ENCODE results near the gene LLGL2.

Gene LLGL2

GRCh38 chr17:75612906-75613626 is 87.6 kb downstream of the LLGL2 start:
- Histone ChIP-seq H3K4me2 (ENCODE audit: low read depth, low read length) (no peak overlapping the region), H3K36me3 (replicated peaks; ENCODE audit: insufficient read depth, low read length) (no peaks in the 10 kb centered on the region), H3K27me3 (replicated peaks; ENCODE audit: insufficient read depth, low read length) (peaks cover 84% of the 10 kb centered on the region), H2AFZ (ENCODE audit: low read length) (no peak overlapping the region), H3F3A (ENCODE audit: insufficient read depth, low read length) (no peaks in the 10 kb centered on the region), H3K4me3 (ENCODE audit: low read length) (no peak overlapping the region), H3K27ac (ENCODE audit: low read length) (no peak overlapping the region), H3K4me1 (ENCODE audit: low read length) (no peaks in the 10 kb centered on the region), H3K9me2 (replicated peaks; ENCODE audit: insufficient read depth, low read length) (no peaks in the 10 kb centered on the region), H3K9ac (ENCODE audit: low read length) (no peak overlapping the region), H3K9me3 (replicated peaks; ENCODE audit: insufficient read depth, low read length) (no peaks in the 10 kb centered on the region), H4K20me1 (ENCODE audit: insufficient read depth, low read length) (no peaks in the 10 kb centered on the region), H3K79me2 (ENCODE audit: low read length) (no peaks in the 10 kb centered on the region)
- DNase-seq, result no peak
- TF ChIP-seq CTCF (IDR thresholded peaks at IDR 0.05; ENCODE audit: low read length) (no peak), EZH2 (optimal IDR thresholded peaks at IDR 0.05; ENCODE audit: low read depth, low read length) (no peak), EZH2phosphoT487 (IDR thresholded peaks at IDR 0.05; ENCODE audit: low read length) (no peak)

GRCh38 chr17:75614006-75614405 is 88.5 kb downstream of the LLGL2 start:
- H3K9ac ChIP-seq (ENCODE audit: low read length), result no peak overlapping the region
- no peaks in the 10 kb centered on the region for H3K9me2 ChIP-seq (replicated peaks; ENCODE audit: insufficient read depth, low read length)
- no peaks in the 10 kb centered on the region for H3K79me2 ChIP-seq (ENCODE audit: low read length)
- no peaks in the 10 kb centered on the region for H4K20me1 ChIP-seq (ENCODE audit: insufficient read depth, low read length)
- peak; percentile 20; the same call in 1 of the 2 replicates for TF ChIP-seq CTCF (IDR thresholded peaks at IDR 0.05; ENCODE audit: low read length)
- TF ChIP-seq EZH2 (optimal IDR thresholded peaks at IDR 0.05; ENCODE audit: low read depth, low read length), result no peak
- H3K4me2 ChIP-seq (ENCODE audit: low read depth, low read length), result no peak overlapping the region
- H3K4me3 ChIP-seq (ENCODE audit: low read length), result no peak overlapping the region
- H3K27ac ChIP-seq (ENCODE audit: low read length), result no peak overlapping the region
- no peaks in the 10 kb centered on the region for H3K36me3 ChIP-seq (replicated peaks; ENCODE audit: insufficient read depth, low read length)
- no peaks in the 10 kb centered on the region for H3K4me1 ChIP-seq (ENCODE audit: low read length)
- no peaks in the 10 kb centered on the region for H3K9me3 ChIP-seq (replicated peaks; ENCODE audit: insufficient read depth, low read length)
- no peak for DNase-seq
- H3F3A ChIP-seq (ENCODE audit: insufficient read depth, low read length), result no peaks in the 10 kb centered on the region
- peaks cover 91% of the 10 kb centered on the region for H3K27me3 ChIP-seq (replicated peaks; ENCODE audit: insufficient read depth, low read length)
- H2AFZ ChIP-seq (ENCODE audit: low read length), result no peak overlapping the region

- H3K9ac ChIP-seq (ENCODE audit: low read length), result no peak overlapping the region
- H2AFZ ChIP-seq (ENCODE audit: low read length), result no peak overlapping the region
- no peaks in the 10 kb centered on the region for H3K79me2 ChIP-seq (ENCODE audit: low read length)
- no peaks in the 10 kb centered on the region for H3K36me3 ChIP-seq (replicated peaks; ENCODE audit: insufficient read depth, low read length)
- H3K9me3 ChIP-seq (replicated peaks; ENCODE audit: insufficient read depth, low read length), result no peaks in the 10 kb centered on the region
- no peak overlapping the region for H3K4me3 ChIP-seq (ENCODE audit: low read length)
- H4K20me1 ChIP-seq (ENCODE audit: insufficient read depth, low read length), result no peaks in the 10 kb centered on the region
- H3F3A ChIP-seq (ENCODE audit: insufficient read depth, low read length), result no peaks in the 10 kb centered on the region
- peaks cover 97% of the 10 kb centered on the region for H3K27me3 ChIP-seq (replicated peaks; ENCODE audit: insufficient read depth, low read length)
- no peak overlapping the region for H3K27ac ChIP-seq (ENCODE audit: low read length)
- H3K4me2 ChIP-seq (ENCODE audit: low read depth, low read length), result no peak overlapping the region
- TF ChIP-seq EZH2 (optimal IDR thresholded peaks at IDR 0.05; ENCODE audit: low read depth, low read length), result no peak
- TF ChIP-seq EZH2phosphoT487 (IDR thresholded peaks at IDR 0.05; ENCODE audit: low read length), result no peak
- no peak for TF ChIP-seq CTCF (IDR thresholded peaks at IDR 0.05; ENCODE audit: low read length)
- DNase-seq, result no peak
- H3K9me2 ChIP-seq (replicated peaks; ENCODE audit: insufficient read depth, low read length), result no peaks in the 10 kb centered on the region
- no peaks in the 10 kb centered on the region for H3K4me1 ChIP-seq (ENCODE audit: low read length)
These were observed 89.2 kb downstream of the LLGL2 start for GRCh38 chr17:75614556-75615270.

Data from MM.1S (cell line).